AG04450 (cell line): ENCODE results near the gene TBL3. TPM values are rescaled to one million over a fixed set of nuclear protein-coding genes. Genes with fewer than 3 reads are reported as not detected.

Experiments used
- CTCF ChIA-PET: fragments of 300-600, 350-600 bp; formaldehyde crosslinking; extraction: SDS; loops from one replicate; lab custom pipeline; 2022; ENCODE audit warnings: antibody characterized with exemption, inconsistent platforms; lab: Charles Lee
- POLR2A ChIA-PET: fragments of 350-600 bp; formaldehyde crosslinking; extraction: SDS; loops from one replicate; lab custom pipeline; 2021; ENCODE audit warnings: antibody characterized with exemption, inconsistent platforms; lab: Yijun Ruan, JAX
- DNase-seq: peaks from one replicate; pipeline ENCODE4 v3.0.0-alpha.2; 2011; ENCODE audit warnings: low read depth, low spot score
- H3K27ac ChIP-seq: one replicate; pipeline ENCODE4 v1.5.1; 2012; ENCODE audit warnings: low read depth, low read length, control low read depth
- H3K27me3 ChIP-seq: one replicate; pipeline ENCODE4 v1.6.0; 2012; ENCODE audit warnings: low read length; ENCODE audit not compliant: control insufficient read depth, insufficient read depth
- H3K4me3 ChIP-seq: 2 replicates; pipeline ENCODE4 v1.5.1; 2011; ENCODE audit warnings: mild to moderate bottlenecking, low read depth, low read length, control low read depth
- H3K9me3 ChIP-seq: 2 replicates; pipeline ENCODE4 v1.5.1; 2012; ENCODE audit warnings: low read length; ENCODE audit not compliant: control insufficient read depth, insufficient read depth
- polyA plus RNA-seq: library from polyadenylated mRNA; depleted of rRNA; stranded (reverse); fragments of >200 nt; gene quantifications from 2 replicates; pipeline ENCODE4 v1.2.3, GENCODE V29; 2011
- TF ChIP-seq, protein P1 (sequence below): IDR thresholded peaks from 2 replicates; pipeline ENCODE4 v1.5.1; 2011; ENCODE audit warnings: low read depth, low read length, control low read depth, inconsistent platforms

TBL3 gene
- polyA plus RNA-seq, 1 experiment = 13.7 TPM

GRCh38 chr16:1942047-1942809 is 29.6 kb upstream of the TBL3 start:
- Histone ChIP-seq H3K27me3 (no peaks in the 10 kb centered on the region), H3K27ac (no peak overlapping the region), H3K4me3 (peak overlapping the region; percentile 88), H3K9me3 (no peaks in the 10 kb centered on the region; the same call in 1 of the 2 replicates)
- no peak for DNase-seq
- POLR2A ChIA-PET = interaction anchor here (0.7 to 1.9 kb wide), 3 partner anchors 22 to 263 kb away, joined by 5 to 15 read pairs (median 6); partner anchors contain the start of gene RPS2
- TF ChIP-seq, protein P1, sequence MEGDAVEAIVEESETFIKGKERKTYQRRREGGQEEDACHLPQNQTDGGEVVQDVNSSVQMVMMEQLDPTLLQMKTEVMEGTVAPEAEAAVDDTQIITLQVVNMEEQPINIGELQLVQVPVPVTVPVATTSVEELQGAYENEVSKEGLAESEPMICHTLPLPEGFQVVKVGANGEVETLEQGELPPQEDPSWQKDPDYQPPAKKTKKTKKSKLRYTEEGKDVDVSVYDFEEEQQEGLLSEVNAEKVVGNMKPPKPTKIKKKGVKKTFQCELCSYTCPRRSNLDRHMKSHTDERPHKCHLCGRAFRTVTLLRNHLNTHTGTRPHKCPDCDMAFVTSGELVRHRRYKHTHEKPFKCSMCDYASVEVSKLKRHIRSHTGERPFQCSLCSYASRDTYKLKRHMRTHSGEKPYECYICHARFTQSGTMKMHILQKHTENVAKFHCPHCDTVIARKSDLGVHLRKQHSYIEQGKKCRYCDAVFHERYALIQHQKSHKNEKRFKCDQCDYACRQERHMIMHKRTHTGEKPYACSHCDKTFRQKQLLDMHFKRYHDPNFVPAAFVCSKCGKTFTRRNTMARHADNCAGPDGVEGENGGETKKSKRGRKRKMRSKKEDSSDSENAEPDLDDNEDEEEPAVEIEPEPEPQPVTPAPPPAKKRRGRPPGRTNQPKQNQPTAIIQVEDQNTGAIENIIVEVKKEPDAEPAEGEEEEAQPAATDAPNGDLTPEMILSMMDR = no peak
- CTCF ChIA-PET = interaction anchor here (0.5 to 1.4 kb wide), 3 partner anchors 13 to 200 kb away, joined by 3 to 6 read pairs (median 3); no protein-coding TSS in a partner anchor

DNA sequence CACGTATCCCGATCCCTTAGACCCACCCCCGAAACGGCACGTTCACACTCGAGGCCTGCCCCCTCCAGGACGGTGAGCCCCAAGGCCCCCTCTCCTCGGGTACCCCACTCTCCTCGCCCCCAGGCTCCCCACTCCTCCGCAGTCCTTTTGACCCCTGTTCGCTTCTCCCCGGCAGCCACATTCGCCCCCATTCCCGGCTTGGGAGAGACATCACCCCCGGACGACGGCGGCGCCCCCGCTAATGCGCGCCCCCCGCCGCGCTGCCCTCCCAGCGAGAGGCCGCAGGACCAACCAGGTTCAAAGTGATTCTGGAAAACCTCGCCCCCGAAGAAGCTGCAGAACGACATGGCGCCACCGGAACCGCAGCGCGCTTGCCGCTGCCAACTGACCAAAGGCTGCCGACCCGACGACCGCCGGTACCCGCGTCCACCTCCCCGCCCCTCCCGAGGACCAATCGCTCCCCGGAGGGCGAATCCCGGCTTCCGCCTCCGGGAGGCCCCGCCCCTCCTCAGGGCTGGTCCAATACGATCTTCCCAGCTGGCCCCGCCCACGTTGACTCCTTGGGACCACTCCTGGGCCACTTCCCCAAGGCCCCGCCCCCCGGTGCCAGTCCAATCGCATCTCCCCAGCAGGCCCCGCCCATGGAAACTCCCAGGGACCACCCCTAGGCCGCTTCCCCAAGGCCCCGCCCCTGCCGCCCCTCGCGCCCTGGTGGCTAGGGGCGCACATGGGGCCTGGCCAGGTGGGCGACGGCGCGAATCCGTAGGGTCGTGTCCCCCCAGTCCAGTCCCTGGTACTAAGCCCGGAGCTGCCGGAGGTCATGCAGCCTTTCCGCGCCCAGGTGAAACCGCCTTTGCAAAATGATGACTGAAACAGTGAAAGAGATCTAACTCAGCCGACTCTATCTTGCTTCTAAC is 28.8 kb upstream of the TBL3 start, which contains the start of gene MSRB1:
TSS of gene MSRB1 (minus strand) at position 390 of the 917 bp plus-strand sequence. CDS start at position 347, 43 bp downstream.
- TF ChIP-seq, protein P1 = no peak
- CTCF ChIA-PET = interaction anchor here (1.2 kb wide), 1 partner anchor 80 kb away, joined by 3 read pairs; no protein-coding TSS in a partner anchor
- no peak within 1 kb of the TSS for H3K27ac ChIP-seq

GRCh38 chr16:1944612-1945199 is 27.1 kb upstream of the TBL3 start:
- ChIA-PET CTCF (no interaction called here), POLR2A (interaction anchor here (1.6 to 1.9 kb wide), 2 partner anchors 13 to 20 kb away, joined by 5 to 6 read pairs; partner anchors contain the start of gene RPS2)
- H3K4me3 ChIP-seq = no peak overlapping the region
- no peak for DNase-seq
- H3K9me3 ChIP-seq = no peaks in the 10 kb centered on the region; the same call in 1 of the 2 replicates
- TF ChIP-seq, protein P1 = no peak
- no peaks in the 10 kb centered on the region for H3K27me3 ChIP-seq
- no peak overlapping the region for H3K27ac ChIP-seq

More for the DNA sequence above, 28.8 kb upstream of the TBL3 start, which contains the start of gene MSRB1:
- Histone ChIP-seq H3K27me3 (no peaks in the 10 kb centered on the region), H3K4me3 (peak within 1 kb of the TSS; percentile 88), H3K9me3 (no peaks in the 10 kb centered on the region; the same call in 1 of the 2 replicates)
- DNase-seq = peak; percentile 94
- POLR2A ChIA-PET = interaction anchor here (0.6 to 1.9 kb wide), 7 partner anchors 9 to 274 kb away, joined by 3 to 15 read pairs (median 5); partner anchors contain the start of gene RPS2

DNA sequence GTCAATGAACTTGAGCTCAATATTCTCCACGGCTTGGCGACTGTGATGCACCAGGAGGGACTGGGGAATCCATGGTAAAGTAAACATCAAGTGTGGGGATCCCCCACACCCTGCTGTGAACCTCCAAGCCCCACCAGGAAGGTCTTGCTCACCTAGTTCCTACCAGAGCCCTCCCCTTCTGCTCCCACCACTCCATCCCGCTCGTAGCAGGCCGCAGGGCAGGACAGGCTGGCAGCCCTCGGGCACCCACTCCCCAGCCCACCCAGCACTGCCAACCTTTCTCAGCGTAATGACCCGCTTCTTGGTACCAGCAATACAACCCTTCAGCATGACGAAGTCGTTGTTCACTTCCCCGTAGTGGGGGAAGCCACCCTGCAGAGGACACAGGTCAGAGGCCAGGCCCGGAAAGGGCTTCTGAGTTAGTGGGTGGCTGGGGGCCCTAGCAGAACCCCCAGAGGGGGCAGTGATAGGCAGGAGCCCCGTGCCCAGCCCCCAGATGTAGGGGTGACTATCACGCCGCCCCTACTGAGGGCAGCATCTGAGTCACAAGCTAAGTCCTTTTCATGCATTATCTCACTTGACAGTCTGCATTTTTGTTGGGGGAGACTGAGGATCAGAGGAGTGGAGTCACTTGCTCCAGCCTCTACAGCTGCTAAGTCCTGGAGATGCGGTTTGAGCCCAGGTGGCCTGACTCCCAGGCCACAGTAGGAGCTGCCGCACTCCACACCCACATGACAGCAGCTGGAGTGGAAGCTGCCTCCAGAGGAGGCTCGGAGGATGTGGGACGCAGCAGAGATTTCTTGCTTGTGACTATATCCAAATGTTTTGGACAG is 26.1 kb upstream of the TBL3 start:
- H3K4me3 ChIP-seq = no peak overlapping the region
- ChIA-PET POLR2A (interaction anchor here (1.6 kb wide), 1 partner anchor 19 kb away, joined by 5 read pairs; the partner anchor contains the start of gene RPS2), CTCF (no interaction called here)
- TF ChIP-seq, protein P1 = no peak
- no peaks in the 10 kb centered on the region for H3K27me3 ChIP-seq
- DNase-seq = no peak
- H3K27ac ChIP-seq = no peak overlapping the region
- no peaks in the 10 kb centered on the region; the same call in 1 of the 2 replicates for H3K9me3 ChIP-seq
